Type B pancreatic cell (in vitro differentiated cells): ENCODE data around the gene DNAJC17. TPM values are rescaled to one million over a fixed set of nuclear protein-coding genes. Genes with fewer than 3 reads are reported as not detected.

ENCODE experiments used
- DNase-seq: peaks from one replicate; pipeline ENCODE4 v3.0.0; 2021; ENCODE audit warnings: mixed read lengths; ENCODE audit not compliant: unreplicated experiment; ENCODE audit errors: extremely low spot score
- H3K27ac Mint-ChIP-seq: 2 replicates; pipeline ENCODE4 v1.8.0; 2021; ENCODE audit warnings: mild to moderate bottlenecking, mixed read lengths
- H3K27me3 Mint-ChIP-seq: 2 replicates; pipeline ENCODE4 v1.8.0; 2021; ENCODE audit warnings: mixed read lengths
- H3K36me3 Mint-ChIP-seq: 2 replicates; pipeline ENCODE4 v1.8.0; 2021; ENCODE audit warnings: mixed read lengths
- H3K4me1 Mint-ChIP-seq: one replicate; pipeline ENCODE4 v1.8.0; 2021; ENCODE audit warnings: mixed read lengths; ENCODE audit not compliant: unreplicated experiment
- H3K4me3 Mint-ChIP-seq: 2 replicates; pipeline ENCODE4 v1.8.0; 2021; ENCODE audit warnings: mild to moderate bottlenecking, mixed read lengths
- H3K9me3 Mint-ChIP-seq: 2 replicates; pipeline ENCODE4 v1.8.0; 2021; ENCODE audit warnings: mixed read lengths
- CTCF ChIP-seq: fragments of 200-600 bp; sonication (generic); conservative IDR thresholded peaks from 2 replicates; pipeline ENCODE4 v1.5.0; 2021; ENCODE audit warnings: antibody characterized with exemption, mild to moderate bottlenecking
- total RNA-seq: library from RNA; stranded (reverse); gene quantifications from 2 replicates; pipeline ENCODE4 v1.2.1, GENCODE V29; 2021; ENCODE audit warnings: low replicate concordance

DNAJC17 gene
- total RNA-seq, 1 donor from 2014 or later, result 38.3 TPM

GRCh38 chr15:40754883-40755811 is 52.1 kb downstream of the DNAJC17 start, which contains the start of gene RMDN3:
RMDN3 (minus strand) TSS chr15:40755254; CDS start chr15:40754783, 471 bp downstream.
- Mint-ChIP-seq H3K4me1 (peaks cover 18% of the 10 kb centered on the region), H3K4me3 (peak within 1 kb of the TSS; percentile 92), H3K36me3 (no peaks in the 10 kb centered on the region), H3K9me3 (no peaks in the 10 kb centered on the region), H3K27ac (peak within 1 kb of the TSS; percentile 99), H3K27me3 (no peaks in the 10 kb centered on the region)
- no peak for TF ChIP-seq CTCF
- peak; percentile 97 for DNase-seq

GRCh38 chr15:40754574-40754882 is 52.7 kb downstream of the DNAJC17 start:
- TF ChIP-seq CTCF, result no peak
- H3K36me3 Mint-ChIP-seq, result no peaks in the 10 kb centered on the region
- H3K4me3 Mint-ChIP-seq, result peak overlapping the region; percentile 92
- peak overlapping the region; percentile 48 for H3K27ac Mint-ChIP-seq
- H3K27me3 Mint-ChIP-seq, result no peaks in the 10 kb centered on the region
- no peaks in the 10 kb centered on the region for H3K9me3 Mint-ChIP-seq
- DNase-seq, result no peak
- peaks cover 18% of the 10 kb centered on the region for H3K4me1 Mint-ChIP-seq

GRCh38 chr15:40751745-40752144 is 55.5 kb downstream of the DNAJC17 start:
- Mint-ChIP-seq H3K27me3 (no peaks in the 10 kb centered on the region), H3K4me1 (peaks cover 26% of the 10 kb centered on the region), H3K36me3 (no peaks in the 10 kb centered on the region), H3K4me3 (no peak overlapping the region), H3K9me3 (no peaks in the 10 kb centered on the region), H3K27ac (no peak overlapping the region)
- no peak for TF ChIP-seq CTCF
- no peak for DNase-seq

- TF ChIP-seq CTCF, result no peak
- no peak overlapping the region for H3K27ac Mint-ChIP-seq
- no peaks in the 10 kb centered on the region for H3K27me3 Mint-ChIP-seq
- H3K4me3 Mint-ChIP-seq, result no peak overlapping the region
- DNase-seq, result no peak
- no peaks in the 10 kb centered on the region for H3K9me3 Mint-ChIP-seq
- H3K36me3 Mint-ChIP-seq, result no peaks in the 10 kb centered on the region
- peaks cover 23% of the 10 kb centered on the region for H3K4me1 Mint-ChIP-seq
These were observed 56.4 kb downstream of the DNAJC17 start for GRCh38 chr15:40750885-40751284.

- no peak overlapping the region for H3K4me3 Mint-ChIP-seq
- no peak for DNase-seq
- no peak overlapping the region for H3K27ac Mint-ChIP-seq
- H3K4me1 Mint-ChIP-seq, result peaks cover 24% of the 10 kb centered on the region
- no peaks in the 10 kb centered on the region for H3K27me3 Mint-ChIP-seq
- TF ChIP-seq CTCF, result no peak
- no peaks in the 10 kb centered on the region for H3K36me3 Mint-ChIP-seq
- H3K9me3 Mint-ChIP-seq, result no peaks in the 10 kb centered on the region
These were observed 58.1 kb downstream of the DNAJC17 start for GRCh38 chr15:40749151-40749630.
